HG03135 (cell line): Measurements from ENCODE around the gene ALKBH1.
"Not testable (repeated sequence)": the region's sequence is repeated elsewhere in the genome, so short reads cannot be mapped to it uniquely, and the experiment has no call there.

Experiments
- ATAC-seq: cut with Tn5 transposase; IDR thresholded peaks from one replicate; pipeline ENCODE4 v1.9.1; 2021; ENCODE audit warnings: mild to moderate bottlenecking, moderate library complexity; ENCODE audit not compliant: unreplicated experiment

The ALKBH1 gene

GRCh38 chr14:77707724-77708408, at the start of gene ALKBH1, which contains the start of gene SLIRP:
TSS of gene ALKBH1 (minus strand) at chr14:77708023. CDS start at chr14:77708004, 19 bp downstream.
TSS of gene SLIRP (plus strand) at chr14:77708103. CDS start at chr14:77708112, 9 bp downstream.
- ATAC-seq: peak; percentile 98

- no peak for ATAC-seq
Observed at GRCh38 chr14:77752799-77753516, 45.1 kb upstream of the ALKBH1 start.

- no peak for ATAC-seq
Observed at GRCh38 chr14:77752266-77752665, 44.4 kb upstream of the ALKBH1 start.

- not testable (repeated sequence) for ATAC-seq
Observed at GRCh38 chr14:77747425-77747824, 39.6 kb upstream of the ALKBH1 start.

GRCh38 chr14:77746064-77746702, 38.4 kb upstream of the ALKBH1 start:
- ATAC-seq: no peak

- ATAC-seq: no peak
Observed at GRCh38 chr14:77741438-77741837, 33.6 kb upstream of the ALKBH1 start.

GRCh38 chr14:77738559-77739250, 30.9 kb upstream of the ALKBH1 start:
- no peak for ATAC-seq

- ATAC-seq: no peak
Observed at GRCh38 chr14:77730976-77731497, 23.2 kb upstream of the ALKBH1 start.

- ATAC-seq: no peak
Observed at GRCh38 chr14:77722301-77722700, 14.5 kb upstream of the ALKBH1 start.

GRCh38 chr14:77721437-77721836, 13.6 kb upstream of the ALKBH1 start:
- ATAC-seq: no peak

GRCh38 chr14:77717608-77718305, 9.9 kb upstream of the ALKBH1 start:
- no peak for ATAC-seq

GRCh38 chr14:77714926-77715325, 7.1 kb upstream of the ALKBH1 start:
- ATAC-seq: no peak

- no peak for ATAC-seq
Observed at GRCh38 chr14:77710364-77710763, 2.5 kb upstream of the ALKBH1 start.

- no peak for ATAC-seq
Observed at GRCh38 chr14:77709412-77709811, 1.6 kb upstream of the ALKBH1 start.

- ATAC-seq: no peak
Observed at GRCh38 chr14:77708749-77709148, 926 bp upstream of the ALKBH1 start.

- peak; percentile 16 for ATAC-seq
Observed at GRCh38 chr14:77707355-77707723, 484 bp downstream of the ALKBH1 start.

- no peak for ATAC-seq
Observed at GRCh38 chr14:77691259-77691658, 16.6 kb downstream of the ALKBH1 start.

- no peak for ATAC-seq
Observed at GRCh38 chr14:77682158-77682553, 25.7 kb downstream of the ALKBH1 start.

- ATAC-seq: no peak
Observed at GRCh38 chr14:77681196-77682157, 26.3 kb downstream of the ALKBH1 start.
